KMS-11 (cell line): ENCODE results near the gene MAP3K20.
"Not testable (repeated sequence)": the region's sequence is repeated elsewhere in the genome, so short reads cannot be mapped to it uniquely, and the experiment has no call there.

Experiments used
- H2AFZ ChIP-seq: fragments of 200-600 bp; sonication (generic); 2 replicates; pipeline ENCODE4 v1.6.1; 2016; ENCODE audit warnings: antibody characterized with exemption, mixed run types, low read depth
- H3K27ac ChIP-seq: fragments of 200-600 bp; sonication (generic); 2 replicates; pipeline ENCODE4 v1.6.1; 2016; ENCODE audit warnings: mild to moderate bottlenecking, mixed run types
- H3K27me3 ChIP-seq: fragments of 200-600 bp; sonication (generic); 2 replicates; pipeline ENCODE4 v1.6.1; 2017; ENCODE audit warnings: mild to moderate bottlenecking, low read depth, mixed run types, moderate library complexity; ENCODE audit not compliant: insufficient read depth
- H3K36me3 ChIP-seq: fragments of 200-600 bp; sonication (generic); 2 replicates; pipeline ENCODE4 v1.6.1; 2017; ENCODE audit warnings: mild to moderate bottlenecking, mixed run types; ENCODE audit not compliant: insufficient read depth
- H3K4me1 ChIP-seq: fragments of 200-600 bp; sonication (generic); 2 replicates; pipeline ENCODE4 v1.6.1; 2016; ENCODE audit warnings: mild to moderate bottlenecking, low read depth, mixed run types; ENCODE audit not compliant: poor library complexity, severe bottlenecking
- H3K4me2 ChIP-seq: fragments of 200-600 bp; sonication (generic); 2 replicates; pipeline ENCODE4 v1.7.0; 2016; ENCODE audit warnings: mild to moderate bottlenecking, mixed run types
- H3K4me3 ChIP-seq: fragments of 200-600 bp; sonication (generic); IDR thresholded peaks from 2 replicates; pipeline ENCODE4 v1.6.1; 2017; ENCODE audit warnings: low read depth, low read length, mixed read lengths; ENCODE audit not compliant: insufficient read depth
- H3K79me2 ChIP-seq: fragments of 200-600 bp; sonication (generic); 2 replicates; pipeline ENCODE4 v1.6.1; 2016; ENCODE audit warnings: low read depth, mixed run types; ENCODE audit not compliant: insufficient read depth
- H3K9ac ChIP-seq: fragments of 200-600 bp; sonication (generic); 2 replicates; pipeline ENCODE4 v1.6.1; 2016; ENCODE audit warnings: mild to moderate bottlenecking, mixed run types
- H4K20me1 ChIP-seq: fragments of 200-600 bp; sonication (generic); 2 replicates; pipeline ENCODE4 v1.6.1; 2016; ENCODE audit warnings: mild to moderate bottlenecking, mixed run types; ENCODE audit not compliant: insufficient read depth
- TF ChIP-seq, protein P1 (sequence below): fragments of 200-600 bp; sonication (generic); conservative IDR thresholded peaks from 2 replicates; pipeline ENCODE4 v1.6.1; 2017; ENCODE audit warnings: low read depth, mild to moderate bottlenecking, antibody characterized with exemption, low read length, moderate library complexity, mixed read lengths

Gene MAP3K20

DNA sequence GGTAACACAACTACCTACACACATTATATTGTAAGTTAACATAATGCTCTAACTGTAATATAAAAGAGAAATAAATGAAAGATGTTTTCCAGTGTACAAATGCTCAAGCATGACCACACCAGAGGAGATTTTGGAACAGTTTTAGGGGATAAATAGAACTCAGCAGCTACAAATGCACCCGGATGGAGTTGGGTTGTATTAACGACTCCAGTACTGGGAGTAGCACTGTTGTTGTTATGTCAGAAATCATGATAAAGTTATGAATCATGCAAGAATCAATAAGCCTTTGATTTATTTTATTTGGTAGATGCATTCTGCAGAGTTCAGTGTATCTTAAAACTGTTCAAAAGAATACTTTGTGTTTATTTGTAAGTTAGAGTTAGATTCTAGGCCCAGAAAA, 126.9 kb downstream of the MAP3K20 start:
- no peaks in the 10 kb centered on the region for H3K4me1 ChIP-seq

DNA sequence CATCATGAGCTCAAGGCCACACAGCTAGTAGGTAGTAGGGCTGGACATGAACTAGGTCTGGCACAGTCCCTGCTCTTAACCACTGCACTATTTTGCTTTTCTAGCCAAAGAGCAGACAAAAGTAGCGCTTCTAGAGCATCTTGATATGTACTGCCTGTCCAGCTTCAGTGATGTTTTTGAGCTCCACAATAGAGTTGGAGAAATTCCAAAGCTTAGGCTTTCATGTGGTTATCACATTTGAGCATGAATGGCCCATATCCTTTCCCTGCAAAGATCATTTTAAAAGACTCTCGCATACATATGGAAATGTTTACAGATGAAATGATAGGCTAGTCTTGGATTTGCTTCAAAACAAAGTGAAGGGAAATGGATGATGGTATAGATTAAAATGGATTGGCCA, 128.7 kb downstream of the MAP3K20 start:
- TF ChIP-seq, protein P1, sequence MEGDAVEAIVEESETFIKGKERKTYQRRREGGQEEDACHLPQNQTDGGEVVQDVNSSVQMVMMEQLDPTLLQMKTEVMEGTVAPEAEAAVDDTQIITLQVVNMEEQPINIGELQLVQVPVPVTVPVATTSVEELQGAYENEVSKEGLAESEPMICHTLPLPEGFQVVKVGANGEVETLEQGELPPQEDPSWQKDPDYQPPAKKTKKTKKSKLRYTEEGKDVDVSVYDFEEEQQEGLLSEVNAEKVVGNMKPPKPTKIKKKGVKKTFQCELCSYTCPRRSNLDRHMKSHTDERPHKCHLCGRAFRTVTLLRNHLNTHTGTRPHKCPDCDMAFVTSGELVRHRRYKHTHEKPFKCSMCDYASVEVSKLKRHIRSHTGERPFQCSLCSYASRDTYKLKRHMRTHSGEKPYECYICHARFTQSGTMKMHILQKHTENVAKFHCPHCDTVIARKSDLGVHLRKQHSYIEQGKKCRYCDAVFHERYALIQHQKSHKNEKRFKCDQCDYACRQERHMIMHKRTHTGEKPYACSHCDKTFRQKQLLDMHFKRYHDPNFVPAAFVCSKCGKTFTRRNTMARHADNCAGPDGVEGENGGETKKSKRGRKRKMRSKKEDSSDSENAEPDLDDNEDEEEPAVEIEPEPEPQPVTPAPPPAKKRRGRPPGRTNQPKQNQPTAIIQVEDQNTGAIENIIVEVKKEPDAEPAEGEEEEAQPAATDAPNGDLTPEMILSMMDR: no peak
- H3K4me3 ChIP-seq: no peak overlapping the region
- H3K79me2 ChIP-seq: no peaks in the 10 kb centered on the region
- H4K20me1 ChIP-seq: no peaks in the 10 kb centered on the region
- H3K4me1 ChIP-seq: no peaks in the 10 kb centered on the region
- no peak overlapping the region for H3K4me2 ChIP-seq
- no peak overlapping the region for H3K9ac ChIP-seq
- H3K36me3 ChIP-seq: no peaks in the 10 kb centered on the region; the same call in 1 of the 2 replicates
- H3K27ac ChIP-seq: no peak overlapping the region
- no peaks in the 10 kb centered on the region for H3K27me3 ChIP-seq
- H2AFZ ChIP-seq: no peak overlapping the region

More for the DNA sequence above, 126.9 kb downstream of the MAP3K20 start:
- H4K20me1 ChIP-seq: no peaks in the 10 kb centered on the region
- H3K36me3 ChIP-seq: no peaks in the 10 kb centered on the region; the same call in 1 of the 2 replicates
- no peak overlapping the region for H3K9ac ChIP-seq
- no peak overlapping the region for H3K4me3 ChIP-seq
- no peak overlapping the region for H3K27ac ChIP-seq
- H3K4me2 ChIP-seq: no peak overlapping the region
- no peaks in the 10 kb centered on the region for H3K27me3 ChIP-seq
- H3K79me2 ChIP-seq: no peaks in the 10 kb centered on the region
- TF ChIP-seq, protein P1: no peak
- no peak overlapping the region for H2AFZ ChIP-seq

DNA sequence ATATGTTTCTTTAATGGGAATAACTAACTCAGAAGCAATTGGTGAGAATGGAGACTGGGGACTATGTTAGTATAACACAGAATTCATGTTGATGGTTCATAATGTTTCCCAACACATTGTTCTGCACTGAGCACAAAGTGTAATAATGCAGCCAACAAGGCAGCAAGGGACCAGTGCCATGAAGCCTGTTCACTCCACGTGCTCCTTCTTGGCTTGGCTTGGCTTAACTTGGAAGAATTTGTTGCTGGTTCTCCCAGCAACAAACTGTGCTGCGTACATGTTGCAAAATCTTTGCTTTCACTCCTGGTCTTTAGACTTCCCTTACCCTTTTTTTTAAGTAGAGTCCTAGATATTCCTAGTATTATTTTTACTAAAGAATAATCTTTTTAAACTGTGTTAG, 129.7 kb downstream of the MAP3K20 start:
- Histone ChIP-seq H3K36me3 (no peaks in the 10 kb centered on the region), H3K9ac (no peak overlapping the region), H4K20me1 (no peaks in the 10 kb centered on the region), H3K27me3 (no peaks in the 10 kb centered on the region), H3K4me2 (no peak overlapping the region), H3K4me1 (peaks cover 2% of the 10 kb centered on the region), H3K79me2 (no peaks in the 10 kb centered on the region), H2AFZ (no peak overlapping the region), H3K4me3 (no peak overlapping the region), H3K27ac (no peak overlapping the region)
- TF ChIP-seq, protein P1: no peak

DNA sequence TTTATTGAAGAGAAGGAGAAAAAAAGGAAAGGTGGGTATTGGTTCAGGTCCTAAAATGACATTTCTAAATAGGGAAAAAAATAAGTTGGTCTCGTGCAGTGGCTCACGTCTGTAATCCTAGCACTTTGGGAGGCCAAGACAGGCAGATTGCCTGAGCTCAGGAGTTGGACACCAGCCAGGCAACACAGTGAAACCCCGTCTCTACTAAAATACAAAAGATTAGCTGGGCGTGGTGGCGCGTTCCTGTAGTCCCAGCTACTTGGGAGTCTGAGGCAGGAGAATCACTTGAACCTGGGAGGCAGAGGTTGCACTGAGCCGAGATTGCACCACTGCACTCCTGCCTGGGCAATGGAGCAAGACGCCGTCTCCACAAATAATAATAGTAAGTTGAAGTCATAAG, 131.5 kb downstream of the MAP3K20 start:
- not testable (repeated sequence) for H3K4me1 ChIP-seq, H3K27me3 ChIP-seq, H3K27ac ChIP-seq, H3K9ac ChIP-seq, H3K79me2 ChIP-seq, H3K4me2 ChIP-seq, H4K20me1 ChIP-seq, H3K4me3 ChIP-seq, H2AFZ ChIP-seq, H3K36me3 ChIP-seq

DNA sequence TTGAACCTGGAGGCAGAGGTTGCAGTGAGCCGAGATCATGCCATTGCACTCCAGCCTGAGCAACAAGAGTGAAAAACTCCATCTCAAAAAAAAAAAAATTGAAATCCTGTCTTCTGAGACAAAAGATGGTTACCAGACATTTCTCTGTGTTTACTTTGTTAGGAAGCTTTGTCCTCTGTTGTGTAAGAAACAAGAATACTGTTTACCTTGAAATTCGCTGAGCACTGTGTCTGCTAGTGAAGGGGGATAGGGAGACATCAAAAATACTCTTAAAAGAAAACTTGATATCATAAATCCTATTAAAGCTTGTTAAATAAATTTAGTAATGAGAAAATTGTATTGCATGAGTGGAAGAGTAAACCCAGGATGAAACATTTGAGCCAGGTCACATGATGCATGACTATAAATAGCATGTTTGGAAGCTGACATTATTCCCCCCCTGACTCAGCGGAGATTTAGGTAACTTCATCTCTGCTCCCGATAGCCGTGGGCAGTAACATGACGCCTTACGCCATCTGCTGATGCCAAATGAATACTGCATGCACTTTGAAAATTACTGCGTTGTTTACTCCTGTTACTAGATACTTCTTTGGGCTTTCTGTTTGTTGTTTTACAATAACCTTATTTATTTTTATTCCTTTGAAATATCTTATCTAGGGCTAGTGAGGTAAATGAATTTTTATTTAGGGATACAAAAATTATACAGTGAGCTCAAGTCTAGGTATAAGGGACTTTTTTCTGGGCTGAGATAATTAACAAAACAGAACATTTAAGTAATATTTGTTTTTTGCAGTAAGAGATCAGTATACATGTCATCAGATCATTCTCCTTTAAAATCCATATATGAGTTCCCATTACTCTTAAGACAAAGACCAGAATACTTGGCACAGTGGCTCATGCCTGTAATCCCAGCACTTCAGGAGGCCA, 134.9 kb downstream of the MAP3K20 start:
- Histone ChIP-seq H3K4me2 (no peak overlapping the region), H3K36me3 (no peaks in the 10 kb centered on the region), H3K79me2 (no peaks in the 10 kb centered on the region), H3K27ac (no peak overlapping the region), H3K4me3 (no peak overlapping the region), H2AFZ (no peak overlapping the region), H3K27me3 (no peaks in the 10 kb centered on the region), H3K9ac (no peak overlapping the region), H4K20me1 (no peaks in the 10 kb centered on the region), H3K4me1 (peaks cover 4% of the 10 kb centered on the region)
- TF ChIP-seq, protein P1: peak; percentile 81
